Ishikawa (cell line): ENCODE results near the gene CEACAM1.

Source experiments
- CEBPB ChIP-seq: IDR thresholded peaks from 2 replicates; pipeline ENCODE4 v1.6.1; 2012
- CREB1 ChIP-seq: IDR thresholded peaks from 2 replicates; pipeline ENCODE4 v1.6.1; 2012; ENCODE audit warnings: low read depth
- EGR1 ChIP-seq: IDR thresholded peaks from 2 replicates; pipeline ENCODE4 v1.6.1; 2012
- EP300 ChIP-seq: IDR thresholded peaks from 2 replicates; pipeline ENCODE4 v1.6.1; 2012; ENCODE audit warnings: borderline replicate concordance
- FOXM1 ChIP-seq: IDR thresholded peaks from 2 replicates; pipeline ENCODE4 v1.6.1; 2012; ENCODE audit warnings: low read depth, borderline replicate concordance
- MAX ChIP-seq: IDR thresholded peaks from 2 replicates; pipeline ENCODE4 v1.6.1; 2012
- NFIC ChIP-seq: IDR thresholded peaks from 2 replicates; pipeline ENCODE4 v1.6.1; 2012
- RAD21 ChIP-seq: IDR thresholded peaks from 2 replicates; pipeline ENCODE4 v1.6.1; 2012; ENCODE audit warnings: low read depth
- REST ChIP-seq: IDR thresholded peaks from 2 replicates; pipeline ENCODE4 v1.6.1; 2012; ENCODE audit warnings: low read depth, mild to moderate bottlenecking
- TAF1 ChIP-seq: IDR thresholded peaks from 2 replicates; pipeline ENCODE4 v1.6.1; 2012; ENCODE audit warnings: low read depth, mild to moderate bottlenecking
- TCF12 ChIP-seq: IDR thresholded peaks from 2 replicates; pipeline ENCODE4 v1.6.1; 2012; ENCODE audit warnings: low read depth
- TEAD4 ChIP-seq: IDR thresholded peaks from 2 replicates; pipeline ENCODE4 v1.6.1; 2012
- USF1 ChIP-seq: IDR thresholded peaks from 2 replicates; pipeline ENCODE4 v1.6.1; 2012
- YY1 ChIP-seq: IDR thresholded peaks from 2 replicates; pipeline ENCODE4 v1.6.1; 2012; ENCODE audit warnings: low read depth
- ZBTB7A ChIP-seq: IDR thresholded peaks from 2 replicates; pipeline ENCODE4 v1.6.1; 2012; ENCODE audit warnings: low read depth

Gene CEACAM1

GRCh38 chr19:42528354-42529247, at the start of gene CEACAM1:
Gene CEACAM1, minus strand, starts transcription at chr19:42528481. Its CDS starts 107 bp downstream, at chr19:42528374.
- TF ChIP-seq CREB1 (no peak), YY1 (no peak), TEAD4 (no peak), REST (no peak), RAD21 (no peak), TCF12 (no peak), EGR1 (no peak), EP300 (no peak), CEBPB (no peak), ZBTB7A (no peak), MAX (no peak), FOXM1 (no peak), TAF1 (no peak), USF1 (no peak), NFIC (no peak)

GRCh38 chr19:42577016-42577415, 48.7 kb upstream of the CEACAM1 start:
- TF ChIP-seq EGR1 (no peak), ZBTB7A (no peak), EP300 (no peak), CREB1 (no peak), RAD21 (no peak), REST (no peak)

GRCh38 chr19:42576241-42576640, 48.0 kb upstream of the CEACAM1 start:
- no peak for TF ChIP-seq TCF12
- no peak for TF ChIP-seq TEAD4
- no peak for TF ChIP-seq MAX
- TF ChIP-seq REST: no peak
- no peak for TF ChIP-seq RAD21
- no peak for TF ChIP-seq TAF1
- TF ChIP-seq CREB1: no peak
- TF ChIP-seq FOXM1: no peak
- no peak for TF ChIP-seq NFIC
- no peak for TF ChIP-seq USF1
- TF ChIP-seq EP300: no peak
- no peak for TF ChIP-seq EGR1
- TF ChIP-seq CEBPB: no peak
- no peak for TF ChIP-seq ZBTB7A
- TF ChIP-seq YY1: no peak

GRCh38 chr19:42573642-42574041, 45.4 kb upstream of the CEACAM1 start:
- TF ChIP-seq USF1 (no peak), ZBTB7A (no peak), TEAD4 (no peak), FOXM1 (no peak), REST (no peak), YY1 (no peak), CEBPB (no peak), CREB1 (no peak), TAF1 (no peak), EP300 (no peak), MAX (no peak), RAD21 (no peak), TCF12 (no peak), NFIC (no peak)
